Inferior parietal cortex (tissue), 1 donor: Measurements from ENCODE around the gene ARHGAP22.

Experiments
- DNase-seq: peaks from one replicate; pipeline ENCODE4 v3.0.0-alpha.2; 2016; ENCODE audit errors: extremely low spot score

ARHGAP22 gene

GRCh38 chr10:48512861-48513260 is 92.0 kb downstream of the ARHGAP22 start:
- DNase-seq, result no peak

DNA sequence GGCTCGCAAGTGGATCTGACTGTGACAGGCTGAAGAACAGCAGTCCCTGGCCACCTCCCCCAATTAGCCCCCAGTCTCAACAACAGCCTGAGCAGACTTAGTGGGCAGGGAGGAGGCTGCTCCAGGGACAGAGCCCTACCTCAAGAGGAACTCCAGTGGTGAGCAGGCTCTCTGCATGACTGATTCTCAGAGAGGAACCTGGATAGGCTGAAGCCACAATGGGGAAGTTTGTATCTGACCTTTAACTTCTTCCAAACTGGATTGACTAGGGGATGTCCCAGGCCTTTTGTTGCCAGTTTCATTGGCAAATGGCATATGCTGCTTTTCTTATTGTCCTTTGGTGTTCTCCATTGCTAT is 93.0 kb downstream of the ARHGAP22 start:
- no peak for DNase-seq

GRCh38 chr10:48511066-48511874 is 93.6 kb downstream of the ARHGAP22 start:
- DNase-seq, result no peak

- no peak for DNase-seq
Measured at GRCh38 chr10:48509974-48510692, 94.7 kb downstream of the ARHGAP22 start.

GRCh38 chr10:48508791-48509772 is 95.8 kb downstream of the ARHGAP22 start:
- no peak for DNase-seq

GRCh38 chr10:48507933-48508790 is 96.7 kb downstream of the ARHGAP22 start:
- no peak for DNase-seq

GRCh38 chr10:48507494-48507893 is 97.4 kb downstream of the ARHGAP22 start:
- no peak for DNase-seq

DNA sequence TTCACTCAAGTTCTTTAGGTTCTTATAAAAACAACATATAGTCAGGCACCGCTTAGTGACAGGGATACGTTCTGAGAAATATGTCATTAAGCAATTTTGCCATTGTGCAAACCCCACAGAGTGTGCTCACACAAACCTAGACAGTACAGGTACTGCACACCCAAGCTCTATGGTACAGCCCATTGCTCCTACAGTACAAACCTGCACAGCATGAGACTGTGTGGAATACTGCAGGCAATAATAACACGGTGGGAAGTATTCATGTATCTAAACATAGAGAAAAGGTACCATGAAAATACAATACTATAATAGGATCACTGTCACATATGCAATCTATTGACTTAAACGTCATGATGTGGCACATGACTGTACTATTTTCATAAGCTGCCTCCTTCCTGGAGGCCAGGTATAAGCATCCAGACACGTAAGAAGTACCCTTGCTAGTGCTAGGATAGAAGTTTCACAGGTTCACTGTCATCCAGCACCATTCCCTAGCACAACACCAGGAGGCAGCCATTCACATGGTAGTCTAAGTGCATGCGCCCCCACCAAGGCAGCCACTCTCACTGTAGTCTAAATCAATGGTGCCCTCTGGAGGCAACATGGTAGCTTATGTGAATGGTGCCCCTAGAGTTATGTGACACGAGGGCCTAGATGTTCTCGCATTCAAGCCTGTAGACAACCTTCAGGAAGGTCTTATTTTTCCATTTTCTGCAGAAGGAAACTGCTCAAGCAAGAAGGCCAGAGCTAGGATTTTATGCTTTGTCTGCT is 98.5 kb downstream of the ARHGAP22 start:
- peak; percentile 63 for DNase-seq

DNA sequence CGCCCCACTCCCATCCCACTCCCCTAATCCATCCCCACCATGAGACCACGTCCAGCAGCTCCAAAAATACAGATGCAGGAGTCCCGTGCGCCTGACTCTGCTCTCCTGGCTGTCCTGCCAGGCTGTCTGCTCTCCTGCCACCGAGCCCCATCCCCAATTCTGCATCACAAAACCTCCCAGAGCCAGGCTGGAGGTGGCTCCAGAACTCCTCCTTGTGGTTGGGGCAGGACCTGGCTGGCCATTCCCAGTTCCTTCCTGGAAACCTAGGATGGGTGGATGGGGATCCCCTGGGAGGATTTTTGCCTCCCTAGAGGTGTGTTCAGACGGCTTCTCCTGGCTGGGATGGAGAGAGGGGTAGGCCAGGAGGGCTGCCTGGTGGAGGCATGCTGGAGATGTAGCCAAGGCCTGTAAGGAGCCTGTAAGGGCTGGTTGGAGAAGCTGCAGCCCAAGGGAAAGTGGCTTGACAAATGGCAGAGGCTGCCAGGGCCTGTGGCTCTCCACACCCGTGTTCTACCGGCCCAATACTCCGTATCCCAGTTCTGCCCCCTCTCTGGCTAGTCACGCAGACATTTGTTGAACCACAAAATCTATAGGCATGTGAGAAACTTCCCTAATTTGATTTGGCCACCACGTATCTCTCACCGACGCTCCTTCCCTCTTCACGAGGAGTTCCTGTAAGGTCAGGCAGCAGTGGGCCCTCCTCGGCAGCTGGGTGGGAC is 99.3 kb downstream of the ARHGAP22 start:
- no peak for DNase-seq

DNA sequence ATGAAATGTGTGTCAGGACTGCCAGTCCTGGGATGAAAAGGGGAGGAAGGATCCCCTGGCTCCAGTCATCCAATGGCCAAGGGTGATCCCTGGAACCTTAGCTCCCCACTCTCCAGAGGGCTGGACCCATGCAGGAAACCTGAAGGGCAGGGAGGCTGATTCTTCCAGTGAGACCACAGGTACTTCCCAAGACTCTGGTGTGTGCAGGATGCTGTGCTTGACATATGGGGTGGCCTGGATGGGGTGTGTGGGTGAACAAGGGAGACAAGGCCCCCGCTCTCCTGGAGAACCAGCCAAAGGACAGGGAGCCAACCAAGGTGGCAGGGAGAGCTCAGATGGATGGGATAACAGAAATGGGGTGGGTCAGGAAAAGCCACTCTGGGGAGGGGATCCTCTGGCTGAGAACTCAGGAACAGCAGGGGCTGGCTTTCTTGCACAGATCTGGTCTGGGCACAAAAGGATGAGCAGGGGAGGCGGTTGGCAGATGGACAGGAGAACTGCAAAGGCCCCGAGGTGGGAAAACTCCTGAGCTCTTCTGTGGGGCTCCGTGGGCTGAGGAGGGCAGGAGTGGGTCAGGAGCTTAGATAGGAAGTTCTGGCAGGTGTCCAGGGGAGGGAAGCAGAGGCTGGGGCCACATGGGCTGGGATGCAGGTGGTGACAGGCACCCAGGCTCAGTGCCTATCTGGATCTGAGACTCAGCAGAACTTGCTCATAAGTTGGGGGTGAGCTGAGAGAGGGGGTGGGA is 100.6 kb downstream of the ARHGAP22 start:
- no peak for DNase-seq

GRCh38 chr10:48503293-48503911 is 101.5 kb downstream of the ARHGAP22 start:
- DNase-seq, result no peak

- DNase-seq, result no peak
Measured at GRCh38 chr10:48502791-48503190, 102.1 kb downstream of the ARHGAP22 start.

GRCh38 chr10:48501787-48502771 is 102.8 kb downstream of the ARHGAP22 start:
- no peak for DNase-seq

DNA sequence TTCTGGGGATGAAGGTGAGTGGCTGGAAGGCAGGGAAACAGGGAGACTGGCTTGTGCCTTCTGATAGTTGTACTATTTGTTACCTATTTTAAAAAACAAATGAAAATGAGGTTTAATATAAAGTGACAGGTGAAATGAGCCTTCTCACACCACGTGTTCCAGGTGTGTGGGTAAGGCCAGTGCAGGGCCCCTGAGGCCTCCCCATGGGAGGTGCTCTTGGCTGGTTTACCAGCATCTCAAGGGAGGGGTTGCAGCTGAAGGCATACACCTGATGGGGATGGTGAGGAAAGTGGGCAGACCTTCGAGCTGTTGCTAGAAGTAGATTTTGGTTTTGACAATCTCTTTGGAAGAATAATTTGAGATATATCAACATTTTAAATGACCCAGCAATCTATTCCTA is 103.6 kb downstream of the ARHGAP22 start:
- no peak for DNase-seq

GRCh38 chr10:48500771-48501170 is 104.1 kb downstream of the ARHGAP22 start:
- DNase-seq, result no peak

GRCh38 chr10:48498940-48499510 is 105.8 kb downstream of the ARHGAP22 start:
- no peak for DNase-seq
